ENCODE data around the gene CNDP2.

GRCh38 chr18:74551452-74551851 lies 55.3 kb downstream of the CNDP2 start:
- TF ChIP-seq POLR2A (IDR thresholded peaks at IDR 0.05) (no peak), CTCF (IDR thresholded peaks at IDR 0.05) (no peak), EP300 (IDR thresholded peaks at IDR 0.05) (no peak)
